GM18520 (cell line): ENCODE data around the gene SLC27A1.

Source experiments
- ATAC-seq: cut with Tn5 transposase; IDR thresholded peaks from one replicate; pipeline ENCODE4 v1.9.1; 2021; ENCODE audit not compliant: unreplicated experiment

SLC27A1 gene

GRCh38 chr19:17470068-17470841 lies at the start of gene SLC27A1:
Gene SLC27A1, plus strand, starts transcription at chr19:17470524. Its CDS starts 17 bp downstream, at chr19:17470541.
- ATAC-seq: peak; percentile 78

DNA sequence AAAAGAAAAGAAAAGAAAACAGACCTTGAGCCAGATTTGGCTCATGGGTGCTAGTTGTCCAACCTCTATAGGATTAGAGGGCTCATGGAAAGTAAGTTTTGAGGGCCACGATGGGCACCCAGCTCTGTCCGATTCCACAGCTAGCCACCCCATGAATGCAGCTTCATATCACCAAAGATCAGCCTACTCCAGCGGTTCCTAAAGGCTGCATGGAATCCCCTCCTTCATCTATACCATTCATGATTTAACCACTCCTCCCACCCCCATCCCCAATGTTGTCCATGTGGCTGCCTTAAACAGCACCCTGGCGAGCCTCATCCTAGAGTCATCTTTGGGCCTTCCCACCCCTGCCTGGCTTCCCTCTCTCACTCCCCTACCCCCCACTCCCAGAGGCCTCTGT lies 48.4 kb upstream of the SLC27A1 start:
- no peak for ATAC-seq

- no peak for ATAC-seq
Observed at GRCh38 chr19:17423429-17424208, 46.7 kb upstream of the SLC27A1 start.

DNA sequence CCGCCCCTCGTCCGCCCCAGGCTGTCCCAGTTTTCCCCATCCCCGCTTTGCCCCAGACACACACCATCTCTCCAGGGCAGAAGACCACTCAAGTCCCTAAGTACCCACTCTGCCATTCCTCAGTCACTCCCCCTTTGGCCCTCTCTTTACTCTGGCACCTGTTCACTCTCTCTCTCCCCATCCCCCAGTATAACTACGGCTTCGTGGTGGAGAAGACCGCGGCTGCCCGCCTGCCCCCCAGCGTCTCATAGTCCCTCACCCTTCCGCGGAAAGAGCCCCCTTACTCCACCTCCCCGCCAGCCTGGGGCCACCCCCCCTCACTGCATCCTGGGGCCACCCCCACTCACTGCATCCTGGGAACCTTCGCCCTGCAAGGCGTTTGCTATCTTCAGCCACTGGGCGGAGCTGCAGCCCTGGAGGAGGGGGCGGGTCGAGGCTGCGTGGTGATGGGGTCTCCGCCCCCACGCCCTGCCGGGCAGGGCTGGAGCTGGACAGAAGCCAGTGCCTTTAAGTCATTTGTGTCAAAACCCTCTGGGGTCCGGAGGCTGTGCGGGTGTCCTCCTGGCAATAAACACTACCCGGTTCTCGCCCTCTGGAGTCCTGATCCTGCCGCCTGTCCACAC lies 45.5 kb upstream of the SLC27A1 start:
- no peak for ATAC-seq

- ATAC-seq: no peak
Observed at GRCh38 chr19:17429641-17430113, 40.6 kb upstream of the SLC27A1 start.

- no peak for ATAC-seq
Observed at GRCh38 chr19:17431417-17431816, 38.9 kb upstream of the SLC27A1 start.

DNA sequence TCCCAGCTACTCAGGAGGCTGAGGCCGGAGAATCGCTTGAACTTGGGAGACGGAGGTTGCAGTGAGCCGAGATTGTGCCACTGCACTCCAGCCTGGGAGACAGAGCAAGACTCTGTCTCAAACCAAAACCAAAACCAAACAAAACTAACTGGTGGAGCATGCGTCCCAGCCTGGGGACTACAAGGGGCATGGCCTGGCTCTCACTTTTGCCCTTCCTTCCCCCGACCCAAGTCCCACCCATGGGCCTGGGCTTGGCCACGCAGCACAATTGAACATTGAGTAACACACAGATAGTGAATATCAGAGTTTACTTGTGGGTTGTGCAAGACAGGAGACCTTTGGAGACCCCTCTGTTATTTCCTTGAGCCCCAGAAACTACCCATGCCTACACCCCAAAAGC lies 35.1 kb upstream of the SLC27A1 start:
- no peak for ATAC-seq

- no peak for ATAC-seq
Observed at GRCh38 chr19:17436094-17436873, 34.0 kb upstream of the SLC27A1 start.

DNA sequence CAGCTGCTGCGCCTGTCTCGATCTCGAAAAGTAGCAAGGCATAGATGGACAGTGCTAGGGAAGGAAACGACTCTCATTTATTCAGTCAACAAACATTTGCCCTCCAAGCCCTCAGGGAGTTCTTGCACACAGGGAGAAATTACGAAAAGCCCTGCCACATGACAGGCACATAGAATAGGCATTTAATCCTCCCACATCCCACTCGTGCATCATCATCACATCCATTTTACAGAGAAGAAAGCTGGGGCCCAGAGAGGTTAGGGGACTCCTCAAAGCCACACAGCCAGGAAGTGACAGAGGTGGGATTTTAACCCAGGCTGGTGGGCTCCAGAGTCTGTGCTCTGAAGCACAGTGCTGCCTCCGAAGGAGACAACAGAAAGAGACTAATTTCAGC lies 33.5 kb upstream of the SLC27A1 start:
- ATAC-seq: no peak

DNA sequence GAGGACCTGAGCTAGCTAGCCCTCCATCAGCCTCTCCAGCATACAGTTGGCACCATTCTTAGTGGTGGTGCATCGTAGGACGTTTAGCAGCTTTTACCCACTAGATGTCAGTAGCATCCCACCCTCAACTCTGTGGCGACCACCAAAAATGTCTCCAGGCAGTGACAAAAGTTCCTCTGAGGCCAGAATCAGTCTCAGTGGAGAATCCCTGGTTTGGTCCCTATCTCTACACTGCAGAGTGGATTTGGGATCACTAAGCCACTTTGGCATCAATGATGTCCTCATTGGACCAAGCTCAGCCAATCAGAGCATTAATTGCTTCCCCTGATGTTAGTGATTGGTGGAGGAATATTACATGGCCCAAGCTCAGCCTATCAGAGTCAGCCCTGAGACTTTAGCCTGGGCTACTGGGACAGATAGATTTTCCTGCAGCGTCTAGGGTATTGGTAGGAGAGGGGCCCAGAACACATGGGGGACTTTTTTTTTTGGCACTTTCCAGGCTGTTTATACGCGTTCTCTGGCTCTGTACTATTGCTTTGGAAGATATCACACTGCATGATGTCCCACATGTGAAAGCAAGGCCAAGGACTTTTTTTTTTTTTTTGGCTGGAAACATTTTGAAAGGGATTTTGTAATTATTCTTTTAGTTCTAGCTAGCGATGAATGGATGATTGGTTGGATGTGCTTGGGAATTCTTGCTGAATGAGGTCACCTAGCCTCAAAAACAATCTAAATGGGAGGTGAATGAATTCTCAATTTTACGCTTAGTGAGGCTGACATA lies 28.9 kb upstream of the SLC27A1 start:
- ATAC-seq: no peak

GRCh38 chr19:17445526-17446165 lies 24.7 kb upstream of the SLC27A1 start:
- no peak for ATAC-seq

DNA sequence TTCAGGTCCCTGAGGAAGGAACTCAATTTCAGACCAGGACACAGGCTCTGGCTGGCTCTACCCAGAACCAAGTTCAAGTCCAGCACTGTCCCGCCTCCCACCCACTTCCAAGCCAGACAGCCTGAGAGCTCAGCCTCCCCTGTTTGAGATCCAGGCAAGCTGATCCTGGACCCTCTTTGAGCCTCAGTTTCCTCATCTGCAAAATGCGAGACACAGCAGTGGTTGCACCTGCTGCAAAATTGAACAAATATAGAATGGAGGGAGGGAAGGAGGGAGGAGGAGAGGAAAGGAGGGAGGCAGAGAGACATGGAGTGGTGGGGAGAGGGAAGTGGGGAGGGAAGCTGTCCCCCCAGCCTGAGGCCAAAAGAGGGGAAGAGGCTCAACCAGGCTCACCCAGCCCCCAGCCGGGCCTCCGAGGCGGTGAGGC lies 22.6 kb upstream of the SLC27A1 start:
- no peak for ATAC-seq

DNA sequence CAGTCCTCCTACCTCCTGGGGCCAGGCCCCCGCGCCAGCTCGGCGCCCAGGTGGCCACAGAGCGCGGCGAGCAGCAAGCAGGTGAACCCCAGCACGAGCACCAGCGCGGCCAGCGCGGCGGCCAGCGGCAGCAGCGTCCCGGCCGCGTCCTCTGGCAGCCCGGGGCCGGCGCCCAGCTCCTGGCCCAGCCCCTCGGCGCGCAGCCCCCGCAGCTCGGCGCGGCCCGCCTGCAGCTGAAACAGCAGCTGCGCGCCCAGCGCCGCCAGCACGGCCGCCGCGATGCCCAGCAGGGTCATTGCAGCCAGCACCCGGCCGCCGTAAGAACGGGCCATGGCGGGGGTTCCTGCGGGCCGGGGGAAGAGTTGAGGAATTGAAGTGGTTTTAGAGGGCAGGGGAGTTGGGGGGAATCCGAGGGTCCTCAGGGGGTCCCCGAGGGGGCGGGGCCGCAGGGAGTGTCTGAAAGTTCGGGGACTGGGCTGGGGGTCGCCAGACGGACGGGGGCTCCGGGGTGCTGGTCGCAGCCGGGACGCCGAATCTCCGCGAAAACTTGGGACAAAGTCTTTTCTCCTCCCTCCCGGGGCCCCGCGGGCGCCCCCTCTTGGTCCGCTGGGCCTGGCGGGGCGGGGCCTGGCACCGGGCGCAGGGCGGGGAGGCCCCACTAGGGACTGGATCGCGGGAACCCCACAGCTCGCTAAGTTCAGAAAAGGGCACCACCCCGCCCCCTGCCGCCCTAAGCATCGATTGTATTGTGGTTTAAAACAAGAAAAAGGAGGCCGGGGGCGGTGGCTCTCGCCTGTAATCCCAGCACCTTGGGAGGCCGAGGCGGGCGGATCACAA lies 22.0 kb upstream of the SLC27A1 start, which contains the start of gene TMEM221:
Gene TMEM221 (minus strand): TSS at position 538 of the 837 bp plus-strand sequence. CDS start 206 bp downstream, at position 332.
- no peak for ATAC-seq

- ATAC-seq: no peak
Observed at GRCh38 chr19:17450264-17451075, 19.9 kb upstream of the SLC27A1 start.

DNA sequence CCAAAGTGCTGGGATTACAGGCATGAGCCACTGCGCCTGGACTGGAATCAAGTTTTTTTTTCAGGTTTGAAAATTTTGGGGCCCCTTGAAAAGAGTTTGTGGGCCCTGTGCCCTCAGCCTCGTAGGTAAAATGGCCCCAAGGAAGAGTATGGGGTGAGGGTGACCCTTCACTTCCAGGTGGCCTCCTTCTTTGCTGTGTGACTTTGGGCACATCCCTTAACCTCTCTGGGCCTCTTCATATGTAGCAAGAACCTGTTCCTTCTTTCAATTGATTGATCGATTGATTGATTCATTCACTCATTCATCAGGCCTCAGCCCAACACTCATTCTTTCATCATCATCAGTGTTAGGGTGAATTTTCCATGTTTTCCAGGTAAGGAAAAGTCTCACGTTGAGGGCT lies 18.5 kb upstream of the SLC27A1 start:
- no peak for ATAC-seq

- ATAC-seq: no peak
Observed at GRCh38 chr19:17454576-17455071, 15.7 kb upstream of the SLC27A1 start.

DNA sequence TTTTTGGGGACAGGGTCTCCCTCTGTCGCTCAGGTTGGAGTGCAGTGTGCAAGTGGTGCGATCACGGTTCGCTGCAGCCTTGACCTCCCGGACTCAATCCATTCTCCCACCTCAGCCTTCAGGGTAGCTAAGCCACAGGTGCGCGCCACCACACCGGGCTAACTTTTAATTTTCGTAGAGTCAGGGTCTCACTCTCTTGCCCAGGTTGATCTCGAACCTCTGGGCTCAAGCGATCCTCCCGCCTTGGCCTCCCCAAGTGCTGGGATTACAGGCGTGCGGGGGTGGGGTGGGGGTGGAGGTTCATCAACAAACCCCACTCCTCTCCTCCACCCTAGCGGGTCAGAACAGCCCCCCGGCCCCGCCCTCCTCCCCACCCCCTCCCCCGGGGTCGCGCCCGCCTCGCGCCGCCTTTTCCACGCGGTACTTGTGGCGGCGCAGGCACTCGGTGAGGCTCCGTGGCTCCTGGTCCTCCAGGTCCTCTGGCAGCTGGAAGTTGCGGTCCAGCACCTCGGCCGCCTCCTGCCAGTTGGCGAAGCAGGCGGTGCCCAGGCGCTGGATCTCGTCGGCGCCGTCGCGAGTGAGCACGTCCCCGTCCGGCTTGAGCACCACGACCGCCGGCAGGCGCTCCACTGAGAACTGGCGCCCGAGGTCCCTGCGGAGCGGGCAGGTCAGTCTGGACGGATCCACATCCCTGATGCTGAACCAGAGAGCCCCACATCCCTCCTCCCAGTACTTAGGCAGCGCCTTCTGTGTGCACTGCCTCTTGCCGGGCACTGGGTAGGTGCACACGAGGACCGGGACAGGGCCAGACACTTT lies 14.8 kb upstream of the SLC27A1 start:
- no peak for ATAC-seq
